HG03280 (cell line): Measurements from ENCODE around the gene PNRC2.
A peak's percentile ranks its signal among the peaks of the same experiment; 100 is the strongest.

Source experiments
- ATAC-seq: cut with Tn5 transposase; IDR thresholded peaks from one replicate; pipeline ENCODE4 v1.9.1; 2021; ENCODE audit warnings: mild to moderate bottlenecking, moderate library complexity; ENCODE audit not compliant: unreplicated experiment

The PNRC2 gene

GRCh38 chr1:23959461-23960290, at the start of gene PNRC2:
Gene PNRC2 (plus strand): TSS chr1:23959828. CDS start chr1:23961458, 1,630 bp downstream.
- peak; percentile 78 for ATAC-seq

GRCh38 chr1:23910144-23910543, 49.5 kb upstream of the PNRC2 start:
- no peak for ATAC-seq

GRCh38 chr1:23910553-23911246, 48.9 kb upstream of the PNRC2 start:
- ATAC-seq, result no peak

- ATAC-seq, result no peak
Observed at GRCh38 chr1:23911921-23912320, 47.7 kb upstream of the PNRC2 start.

GRCh38 chr1:23913212-23913880, 46.3 kb upstream of the PNRC2 start, which contains the start of gene CNR2:
Gene CNR2 (minus strand): TSS chr1:23913362. CDS start chr1:23875617, 37,745 bp downstream.
- no peak for ATAC-seq

- ATAC-seq, result no peak
Observed at GRCh38 chr1:23914921-23915320, 44.7 kb upstream of the PNRC2 start.

- ATAC-seq, result no peak
Observed at GRCh38 chr1:23915466-23915865, 44.2 kb upstream of the PNRC2 start.

- ATAC-seq, result peak; percentile 58
Observed at GRCh38 chr1:23916209-23917131, 43.2 kb upstream of the PNRC2 start.

GRCh38 chr1:23922321-23922943, 37.2 kb upstream of the PNRC2 start:
- ATAC-seq, result no peak

GRCh38 chr1:23923592-23924499, 35.8 kb upstream of the PNRC2 start:
- ATAC-seq, result no peak

GRCh38 chr1:23924601-23925000, 35.0 kb upstream of the PNRC2 start:
- no peak for ATAC-seq

- no peak for ATAC-seq
Observed at GRCh38 chr1:23925279-23925678, 34.3 kb upstream of the PNRC2 start.

- ATAC-seq, result no peak
Observed at GRCh38 chr1:23927097-23927496, 32.5 kb upstream of the PNRC2 start.

- ATAC-seq, result no peak
Observed at GRCh38 chr1:23928789-23929188, 30.8 kb upstream of the PNRC2 start.

GRCh38 chr1:23930270-23930669, 29.4 kb upstream of the PNRC2 start:
- no peak for ATAC-seq

- no peak for ATAC-seq
Observed at GRCh38 chr1:23930861-23931490, 28.7 kb upstream of the PNRC2 start.

GRCh38 chr1:23931491-23931880, 28.1 kb upstream of the PNRC2 start:
- ATAC-seq, result no peak

- no peak for ATAC-seq
Observed at GRCh38 chr1:23936481-23937176, 23.0 kb upstream of the PNRC2 start.
